CD4-positive, alpha-beta T cell treated with Interleukin-17A for 4 hours (primary cell): ENCODE results near the gene MYBPH.

Experiments used
- DNase-seq: peaks from one replicate; pipeline ENCODE4 v3.0.0-alpha.2; 2020; ENCODE audit warnings: mixed read lengths

Gene MYBPH

DNA sequence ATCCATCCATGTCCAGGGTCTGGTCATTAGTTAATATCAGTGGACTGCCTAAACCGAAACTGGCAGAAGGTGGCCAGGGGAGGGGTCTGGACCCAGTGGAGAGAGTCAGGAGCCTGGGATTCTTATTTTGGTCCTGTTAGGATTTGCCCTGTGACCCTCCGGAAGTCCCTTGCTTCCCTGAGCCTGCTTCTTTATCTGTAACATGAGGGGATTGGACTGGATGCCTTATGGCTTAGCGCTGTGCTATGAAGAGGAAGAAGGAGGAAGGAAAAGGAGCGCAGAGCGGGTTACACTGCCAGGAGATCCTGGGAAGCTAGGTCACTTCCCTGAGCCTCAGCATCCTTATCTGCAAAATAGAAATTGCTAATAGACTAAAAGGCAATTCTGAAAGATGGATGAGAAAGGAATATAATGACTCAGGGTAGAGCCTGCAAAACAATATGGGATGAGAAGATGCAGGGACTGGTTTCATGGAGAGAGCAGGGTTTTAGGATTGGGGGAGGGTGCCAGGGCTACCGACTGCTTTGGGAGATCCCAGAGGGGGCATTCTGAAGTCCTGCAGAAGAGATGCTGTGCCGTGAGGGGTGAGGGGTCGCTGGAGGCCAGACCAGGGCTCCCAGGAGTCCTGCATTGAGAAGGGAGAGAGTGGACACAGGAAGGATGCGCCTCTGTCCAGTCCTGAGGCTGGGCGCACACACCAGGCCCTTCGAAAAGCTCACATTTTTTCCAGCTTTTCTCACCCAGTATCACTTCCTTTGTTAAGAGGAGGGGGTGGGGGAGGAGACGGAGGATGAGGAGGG is 48.6 kb downstream of the MYBPH start:
- no peak for DNase-seq

DNA sequence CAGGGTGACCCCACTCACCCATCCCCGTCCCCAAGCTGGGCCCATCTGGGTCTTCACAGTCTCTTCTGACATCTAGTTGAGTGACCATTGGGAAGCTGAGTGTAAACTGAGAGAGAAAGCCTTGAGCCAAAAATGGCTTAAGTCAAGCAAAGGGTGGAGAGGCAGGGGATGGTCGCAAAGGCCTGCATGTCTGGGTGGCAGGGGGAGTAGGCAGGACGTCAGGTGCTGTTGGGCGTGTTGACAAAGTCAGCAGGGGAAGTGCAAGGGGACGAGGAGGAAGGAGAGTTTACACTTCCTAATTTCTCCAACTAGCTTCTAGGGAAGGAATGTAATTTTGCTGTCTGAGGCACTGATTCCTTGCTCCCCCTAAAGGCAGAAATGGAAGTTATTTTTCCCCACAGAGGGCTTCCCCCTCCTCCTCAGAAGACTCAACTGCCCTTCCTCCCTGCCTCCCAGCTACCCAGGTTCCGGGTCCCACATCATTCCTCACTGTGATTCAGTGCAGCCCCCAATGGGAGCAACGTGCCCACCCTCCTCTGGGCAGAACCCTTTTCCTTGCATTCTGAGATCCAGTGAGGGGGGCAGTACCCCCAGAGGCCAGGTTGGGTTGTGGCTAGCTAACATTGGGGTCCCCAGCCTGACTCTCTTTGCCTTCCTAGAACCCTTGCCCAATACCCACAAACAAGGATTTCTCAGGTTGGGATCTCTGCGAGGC is 49.3 kb downstream of the MYBPH start:
- DNase-seq: no peak

DNA sequence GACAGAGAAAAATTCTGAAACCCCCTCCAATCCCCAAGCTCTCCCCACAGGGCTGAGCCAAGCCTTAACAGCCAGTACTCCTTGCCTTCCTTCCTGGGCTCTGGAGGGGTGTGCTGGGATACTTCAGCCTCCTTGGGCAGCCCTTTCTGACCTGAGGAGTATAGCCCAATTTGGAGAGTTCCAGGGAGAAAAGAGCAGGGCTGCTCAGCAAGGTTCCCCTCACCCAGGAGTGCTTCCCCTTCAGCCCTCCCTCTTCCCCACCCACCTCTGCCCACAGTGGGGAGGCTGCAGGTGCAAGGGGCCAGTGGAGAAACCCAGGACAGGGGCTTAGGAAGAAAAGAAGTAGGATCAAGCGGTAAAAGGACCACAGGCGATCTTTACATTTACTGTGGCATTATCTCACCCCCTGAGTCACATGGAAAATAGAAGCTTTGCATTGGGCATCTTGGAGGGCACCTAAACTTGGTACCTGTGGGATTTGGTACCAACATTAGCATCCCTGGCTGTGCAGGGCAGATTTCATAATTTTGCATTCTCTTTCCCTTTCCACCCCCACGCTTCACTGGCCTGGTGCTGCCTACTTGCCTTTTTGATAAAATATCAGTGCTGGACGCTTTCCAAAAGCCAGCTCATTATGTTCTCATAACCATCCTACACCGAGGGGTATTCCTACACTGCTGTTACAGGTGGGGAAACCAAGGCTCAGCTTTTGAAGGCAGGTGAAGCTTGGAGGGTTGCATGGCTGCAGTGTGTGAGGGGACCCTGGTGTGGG is 50.9 kb downstream of the MYBPH start:
- DNase-seq: no peak

DNA sequence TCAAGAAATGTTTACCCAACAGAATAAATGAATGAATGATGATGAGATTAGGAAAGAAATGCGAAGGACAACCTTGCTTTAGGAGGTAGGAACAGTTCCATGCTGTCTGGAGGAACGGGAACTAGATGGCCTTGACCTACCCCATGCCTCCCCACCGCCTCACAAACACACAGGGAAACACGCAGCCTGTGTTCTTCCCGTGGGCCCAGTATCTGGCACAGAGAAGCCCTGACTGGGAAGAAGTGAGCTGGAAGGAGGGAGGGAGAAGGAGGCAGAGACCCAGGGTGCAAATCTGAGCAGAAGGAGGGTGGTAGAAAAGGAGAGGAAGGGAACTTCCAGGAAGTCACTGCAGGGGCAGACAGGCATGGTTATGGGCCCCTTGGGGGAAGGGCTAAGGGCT is 51.6 kb downstream of the MYBPH start:
- no peak for DNase-seq

- no peak for DNase-seq
Measured at GRCh38 chr1:203122159-203122558, 53.5 kb downstream of the MYBPH start.

GRCh38 chr1:203121186-203122015 is 54.2 kb downstream of the MYBPH start:
- DNase-seq: no peak

- DNase-seq: no peak
Measured at GRCh38 chr1:203120325-203121153, 55.1 kb downstream of the MYBPH start.
